HUDEP-2 (cell line): ENCODE results near the gene PSMD4.

Experiments used
- DNase-seq, 76 experiments: peaks; one replicate each; lab custom pipeline; 2025; ENCODE audit not compliant: unreplicated experiment in 76 of 76; lab: John Stamatoyannopoulos, UW

The PSMD4 gene

DNA sequence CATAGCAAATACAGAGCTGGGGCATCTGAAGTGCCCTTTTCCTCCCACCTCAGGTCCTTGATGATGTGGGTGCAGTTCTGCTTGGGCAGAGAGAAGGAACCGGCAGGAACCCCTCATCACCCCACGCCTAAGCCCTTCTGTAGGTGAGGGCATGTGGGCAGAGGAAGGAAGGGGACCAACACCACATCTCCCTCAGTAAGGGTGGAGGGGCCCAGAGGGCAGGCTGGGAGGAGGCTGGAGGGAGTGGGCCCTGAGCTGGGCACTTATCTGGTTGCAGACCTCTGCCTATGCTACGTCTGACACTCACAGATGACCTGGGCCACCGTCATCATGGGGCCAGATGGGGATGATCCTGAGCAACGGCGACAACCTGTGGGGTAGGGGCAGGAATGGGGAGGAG lies 38.6 kb downstream of the PSMD4 start:
- no peak for DNase-seq

DNA sequence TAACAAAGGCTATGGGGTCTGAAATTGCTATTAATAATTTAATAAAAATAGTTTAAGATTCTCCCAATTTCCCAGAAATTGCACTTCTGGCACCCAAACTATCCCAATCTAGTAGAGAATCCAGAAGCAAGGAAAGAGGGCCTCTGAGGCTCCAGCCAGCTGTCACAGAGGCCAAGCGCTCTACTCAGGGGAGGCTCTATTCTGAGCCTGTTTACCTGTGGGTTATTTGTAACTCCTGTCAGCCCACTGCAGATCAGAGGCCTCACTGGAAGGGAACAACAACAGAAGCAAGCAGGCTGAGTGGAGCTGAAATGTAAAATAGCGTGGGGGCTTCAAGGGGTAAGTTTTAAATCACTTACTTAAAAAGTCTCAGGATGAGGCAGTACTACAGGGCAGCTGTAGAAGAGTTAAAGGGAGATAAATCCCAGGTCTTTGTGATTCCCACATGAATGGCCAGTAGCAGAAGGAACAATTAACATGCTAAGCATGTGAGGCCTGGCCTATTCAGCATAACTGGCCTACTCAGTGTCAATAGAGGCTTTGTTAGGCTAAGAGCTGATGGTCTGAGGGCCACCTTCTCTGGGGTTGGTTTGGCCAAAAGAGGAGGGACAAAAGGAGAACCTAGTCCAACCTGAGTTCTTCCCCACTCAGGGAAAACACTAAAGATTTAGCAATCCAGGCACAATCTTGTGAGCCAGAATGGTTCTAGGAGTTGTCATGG lies 40.4 kb downstream of the PSMD4 start:
- no peak for DNase-seq

DNA sequence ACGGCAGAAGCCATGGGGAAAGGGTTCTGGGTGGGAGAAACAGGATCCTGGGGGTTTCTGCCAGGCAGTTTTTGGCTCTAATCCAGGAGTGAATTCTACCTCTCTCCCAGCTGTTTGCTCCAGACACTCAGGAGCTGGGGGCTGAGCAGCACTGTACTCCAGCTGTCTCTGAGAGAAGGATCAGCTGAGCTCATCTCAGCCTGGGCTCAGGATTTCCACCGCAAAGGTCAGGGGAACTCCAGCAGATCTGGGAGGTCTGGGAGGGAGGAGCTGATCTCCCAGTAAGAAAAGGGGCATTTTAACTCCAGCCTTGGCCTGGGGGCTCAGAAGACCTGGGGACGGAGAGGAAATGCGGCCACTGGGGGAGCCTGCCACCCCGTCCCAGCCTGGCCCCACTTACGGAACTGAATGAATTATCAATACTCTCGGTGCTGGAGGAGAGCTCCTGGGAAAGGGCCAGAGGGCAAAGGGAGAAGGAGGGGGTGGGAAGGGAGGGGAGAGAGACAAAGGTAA lies 55.3 kb downstream of the PSMD4 start:
- no peak for DNase-seq

DNA sequence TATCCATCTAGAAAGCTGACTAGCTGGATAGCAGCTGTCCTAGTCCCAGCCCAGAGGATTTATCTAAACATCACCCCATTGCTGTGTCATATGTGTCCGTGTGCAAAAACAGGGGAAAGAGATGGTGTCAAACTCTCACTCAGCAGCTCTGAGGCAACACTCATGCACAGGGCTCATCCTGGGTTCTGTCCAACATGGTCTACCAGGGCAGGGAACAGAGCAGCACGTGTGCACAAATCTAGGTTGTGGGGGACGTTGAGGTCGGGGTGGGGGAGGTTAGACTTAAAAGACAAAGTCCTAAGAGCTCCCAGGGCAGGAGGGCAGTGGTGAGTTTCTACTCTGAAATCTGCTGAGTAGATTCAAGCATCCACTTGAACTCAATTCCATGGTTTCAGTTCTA lies 56.5 kb downstream of the PSMD4 start:
- no peak for DNase-seq

DNA sequence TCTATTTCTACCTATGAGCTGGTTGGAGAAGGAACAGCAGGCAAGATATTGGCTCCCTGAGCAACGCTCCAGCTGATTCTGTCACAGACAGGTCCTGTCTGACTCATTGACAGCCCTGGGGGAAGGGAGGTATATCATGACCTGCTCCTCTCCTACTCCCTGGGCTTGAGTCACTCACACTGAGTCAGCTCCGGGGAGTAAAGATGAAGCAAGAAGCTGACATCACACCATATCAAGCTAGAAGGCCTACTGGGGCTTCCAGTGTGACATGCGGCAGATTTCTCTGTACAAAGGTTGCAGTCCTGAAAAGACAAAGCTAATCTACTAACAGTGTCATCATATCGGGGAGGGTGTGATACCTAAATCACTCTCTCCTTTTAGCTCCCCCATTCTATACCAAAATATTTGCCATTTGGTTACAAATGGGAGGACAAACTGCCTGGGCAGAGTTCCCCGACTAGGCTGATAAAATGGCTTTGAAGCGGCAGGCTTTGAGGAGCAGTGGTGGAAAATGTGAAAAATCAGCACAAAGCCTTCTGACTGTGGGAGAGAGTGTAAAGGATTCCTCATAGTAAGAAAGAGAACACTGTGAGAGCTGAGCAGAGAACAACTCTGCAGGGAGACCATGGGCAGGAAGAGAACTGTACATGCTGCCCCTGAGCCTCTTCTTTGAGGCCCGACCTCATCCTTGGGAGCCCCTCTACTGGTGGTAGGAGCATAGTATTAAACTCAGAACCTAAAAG lies 57.2 kb downstream of the PSMD4 start:
- peak in 73 of 76 experiments; percentile 15 to 93 (median 77) for DNase-seq

DNA sequence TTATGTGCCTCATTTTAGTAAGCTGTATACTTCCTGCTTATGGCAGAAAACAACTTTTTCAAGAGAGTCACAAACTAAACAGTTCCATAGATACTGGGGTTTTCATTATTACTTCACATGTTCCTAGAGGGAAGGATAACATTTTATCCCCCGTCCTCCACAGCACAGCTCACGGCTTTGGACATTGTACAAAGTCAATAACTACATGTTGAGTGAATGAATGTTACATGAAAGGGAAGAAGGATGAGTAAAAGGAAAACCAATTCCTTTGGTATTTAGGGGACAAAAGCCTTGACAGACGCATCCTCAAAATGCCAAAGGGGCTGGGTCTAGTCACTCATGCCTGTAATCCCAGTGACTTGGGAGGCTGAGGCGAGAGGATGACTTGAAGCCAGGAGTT lies 57.9 kb downstream of the PSMD4 start:
- DNase-seq: no peak

DNA sequence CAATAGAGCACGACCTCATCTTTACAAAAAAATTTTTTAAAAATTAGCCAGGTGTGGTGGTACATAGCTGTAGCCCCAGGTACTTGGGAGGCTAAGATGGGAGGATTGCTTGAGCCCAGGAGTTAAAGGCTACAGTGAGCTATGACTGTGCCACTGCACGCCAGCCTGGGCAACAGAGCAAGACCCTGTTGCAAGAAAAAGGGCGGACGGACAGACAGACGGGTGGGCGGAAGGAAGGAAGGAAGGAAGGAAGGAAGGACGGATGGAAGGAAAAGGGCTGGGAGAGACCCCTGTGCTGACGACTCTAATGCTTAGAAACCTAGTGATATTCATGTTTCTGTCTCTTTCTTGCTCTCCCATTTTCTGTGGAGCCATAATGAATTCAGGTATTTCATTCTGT lies 58.3 kb downstream of the PSMD4 start:
- DNase-seq: no peak

DNA sequence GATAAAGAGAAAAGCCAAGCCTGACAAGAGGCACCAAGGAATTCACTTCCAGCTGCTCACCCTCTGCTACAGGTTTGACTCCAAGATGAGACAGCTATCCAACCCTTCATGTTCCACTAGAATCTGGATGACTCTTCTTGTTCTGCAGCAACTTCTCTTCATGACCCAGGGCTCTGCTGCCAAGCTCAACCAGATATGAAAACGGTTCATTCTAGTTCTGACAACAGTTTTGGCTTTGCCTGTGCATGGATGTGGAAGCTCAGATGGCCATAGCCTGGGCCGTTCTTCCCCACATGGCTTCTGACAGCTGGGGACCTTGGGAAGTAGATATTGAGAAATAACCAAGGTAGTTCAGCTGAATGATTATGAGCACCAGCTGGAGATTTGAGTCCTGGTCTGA lies 59.0 kb downstream of the PSMD4 start:
- no peak for DNase-seq

DNA sequence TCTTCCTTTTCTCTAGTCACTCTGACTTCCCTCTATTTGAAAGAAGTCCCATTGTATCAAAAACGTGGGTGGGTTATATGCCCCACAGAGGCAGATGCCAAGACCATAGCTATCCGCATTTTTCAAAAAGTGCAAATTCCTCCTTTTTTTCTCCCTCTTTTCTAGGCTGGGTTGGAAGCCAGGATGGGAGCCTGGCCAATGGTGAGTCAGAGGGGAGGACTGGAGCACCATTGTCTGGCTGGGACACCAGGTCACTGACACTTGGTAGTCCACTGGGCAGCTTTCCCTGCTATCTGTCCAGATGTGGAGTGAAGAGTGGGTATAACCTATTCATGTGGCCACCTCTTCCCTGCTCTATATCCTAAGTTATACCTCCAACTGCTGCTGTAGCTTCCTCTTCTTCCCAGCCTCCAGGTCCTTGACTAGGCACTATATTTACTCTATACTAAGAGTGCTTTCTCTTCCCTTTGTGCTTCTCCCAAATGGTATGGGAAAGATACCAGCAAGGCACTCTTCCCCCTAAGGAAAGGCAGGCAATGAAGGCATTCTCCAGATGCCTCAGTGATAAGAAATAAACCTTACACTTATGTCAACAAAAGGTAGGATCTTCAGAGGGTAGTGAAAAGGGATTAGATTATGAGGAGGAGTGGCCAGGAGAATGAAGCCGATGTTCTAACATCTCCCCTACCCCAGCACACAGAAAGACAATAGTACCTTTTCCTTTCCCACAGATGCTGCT lies 59.8 kb downstream of the PSMD4 start:
- no peak for DNase-seq

DNA sequence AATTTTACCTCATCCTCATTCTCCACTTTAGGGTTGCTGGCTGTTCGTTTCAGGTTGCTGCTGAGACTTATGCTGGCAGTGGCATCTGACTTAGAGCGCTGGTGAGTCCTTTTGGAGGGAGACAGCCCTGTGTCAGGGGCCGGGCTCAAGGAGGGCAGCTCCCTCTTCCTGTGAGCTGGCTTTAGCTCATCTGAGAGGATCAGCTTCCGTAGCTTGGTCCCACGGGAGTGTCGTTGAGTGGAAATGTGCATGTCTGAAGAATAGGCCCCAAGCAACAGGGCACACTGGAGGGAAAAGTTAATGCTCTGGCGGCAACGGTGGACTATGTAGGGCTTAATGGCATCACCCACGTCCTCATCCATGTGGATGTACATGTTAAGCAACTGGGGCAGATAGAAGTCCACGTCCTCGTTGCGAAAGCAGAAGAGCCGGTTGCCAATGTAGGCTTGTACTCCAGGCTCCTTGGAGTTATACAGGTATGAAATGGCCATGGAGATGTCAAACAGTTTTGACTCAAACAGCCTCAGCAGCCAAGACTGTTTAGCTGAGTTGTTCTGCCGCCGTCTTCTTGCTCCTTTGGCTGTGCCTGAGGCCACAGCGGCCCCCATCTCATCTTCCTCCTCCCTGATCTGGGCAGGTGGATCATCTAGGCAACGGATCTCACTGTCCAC lies 61.2 kb downstream of the PSMD4 start:
- no peak for DNase-seq
